Limb (tissue), 2 donors: ENCODE results near the gene OR4C16.

Source experiments
- DNase-seq, 2 donors: peaks; one replicate each; pipeline ENCODE4 v3.0.0-alpha.2; 2016; ENCODE audit errors: extremely low spot score in 2 of 2

Gene OR4C16, protein sequence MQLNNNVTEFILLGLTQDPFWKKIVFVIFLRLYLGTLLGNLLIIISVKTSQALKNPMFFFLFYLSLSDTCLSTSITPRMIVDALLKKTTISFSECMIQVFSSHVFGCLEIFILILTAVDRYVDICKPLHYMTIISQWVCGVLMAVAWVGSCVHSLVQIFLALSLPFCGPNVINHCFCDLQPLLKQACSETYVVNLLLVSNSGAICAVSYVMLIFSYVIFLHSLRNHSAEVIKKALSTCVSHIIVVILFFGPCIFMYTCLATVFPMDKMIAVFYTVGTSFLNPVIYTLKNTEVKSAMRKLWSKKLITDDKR

GRCh38 chr11:55571828-55572227 lies at the start of gene OR4C16:
Gene OR4C16 (plus strand): TSS chr11:55572128. CDS start chr11:55572128, 0 bp downstream.
- DNase-seq = no peak

DNA sequence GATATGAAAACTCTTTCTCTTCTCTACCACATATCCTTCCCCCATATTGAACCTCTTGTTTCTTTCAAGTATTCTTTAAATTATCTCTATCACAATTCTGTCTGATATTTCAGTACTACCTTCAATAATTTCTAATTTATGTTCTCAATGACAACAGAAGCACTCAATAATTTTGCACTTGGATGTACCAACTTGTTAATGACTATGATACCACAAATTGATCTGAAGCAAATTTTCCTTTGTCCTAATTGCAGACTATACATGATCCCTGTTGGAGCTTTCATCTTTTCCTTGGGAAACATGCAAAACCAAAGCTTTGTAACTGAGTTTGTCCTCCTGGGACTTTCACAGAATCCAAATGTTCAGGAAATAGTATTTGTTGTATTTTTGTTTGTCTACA lies 17.8 kb upstream of the OR4C16 start, which contains the start of gene OR4C15:
Gene OR4C15 (plus strand): TSS at position 301 of the 400 bp plus-strand sequence. CDS start 0 bp downstream, at position 301.
- DNase-seq = no peak

- no peak for DNase-seq
Observed at GRCh38 chr11:55572548-55572947, 620 bp downstream of the OR4C16 start.

DNA sequence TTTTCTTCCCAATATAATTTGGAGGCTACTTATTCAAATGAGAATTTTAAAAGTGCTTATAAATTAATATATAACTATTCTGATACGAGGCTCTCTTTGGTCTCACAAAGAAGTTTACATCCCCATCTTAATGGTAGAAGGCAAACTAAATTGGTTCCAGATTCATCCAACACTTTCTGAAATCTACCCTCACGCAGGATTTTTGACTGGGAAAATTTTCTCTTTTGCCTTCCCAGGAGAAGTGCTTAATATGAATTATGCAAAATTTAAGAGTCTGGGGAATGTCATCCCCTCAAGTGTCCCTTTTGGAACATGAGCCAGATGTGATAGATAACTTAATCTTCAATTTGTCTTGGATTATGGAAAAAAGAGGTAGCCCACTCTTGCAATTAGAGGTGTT lies 35.6 kb downstream of the OR4C16 start, which contains the start of gene OR4C11:
Gene OR4C11 (minus strand): TSS at position 101 of the 400 bp plus-strand sequence. CDS start 3,272 bp downstream, outside the sequence.
- DNase-seq = no peak
